TTC549 (cell line): ENCODE results near the gene EGFL6.

ENCODE experiments used
- FAIRE-seq: peaks from 2 replicates; lab custom pipeline; 2012; peaks lifted over from hg19 to GRCh38; lab: Jason Lieb, UNC

Gene EGFL6, protein sequence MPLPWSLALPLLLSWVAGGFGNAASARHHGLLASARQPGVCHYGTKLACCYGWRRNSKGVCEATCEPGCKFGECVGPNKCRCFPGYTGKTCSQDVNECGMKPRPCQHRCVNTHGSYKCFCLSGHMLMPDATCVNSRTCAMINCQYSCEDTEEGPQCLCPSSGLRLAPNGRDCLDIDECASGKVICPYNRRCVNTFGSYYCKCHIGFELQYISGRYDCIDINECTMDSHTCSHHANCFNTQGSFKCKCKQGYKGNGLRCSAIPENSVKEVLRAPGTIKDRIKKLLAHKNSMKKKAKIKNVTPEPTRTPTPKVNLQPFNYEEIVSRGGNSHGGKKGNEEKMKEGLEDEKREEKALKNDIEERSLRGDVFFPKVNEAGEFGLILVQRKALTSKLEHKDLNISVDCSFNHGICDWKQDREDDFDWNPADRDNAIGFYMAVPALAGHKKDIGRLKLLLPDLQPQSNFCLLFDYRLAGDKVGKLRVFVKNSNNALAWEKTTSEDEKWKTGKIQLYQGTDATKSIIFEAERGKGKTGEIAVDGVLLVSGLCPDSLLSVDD

GRCh38 chrX:13569479-13570260 is at the start of gene EGFL6:
EGFL6 (plus strand) TSS chrX:13569601; CDS start chrX:13569862, 261 bp downstream.
- FAIRE-seq, result no peak

DNA sequence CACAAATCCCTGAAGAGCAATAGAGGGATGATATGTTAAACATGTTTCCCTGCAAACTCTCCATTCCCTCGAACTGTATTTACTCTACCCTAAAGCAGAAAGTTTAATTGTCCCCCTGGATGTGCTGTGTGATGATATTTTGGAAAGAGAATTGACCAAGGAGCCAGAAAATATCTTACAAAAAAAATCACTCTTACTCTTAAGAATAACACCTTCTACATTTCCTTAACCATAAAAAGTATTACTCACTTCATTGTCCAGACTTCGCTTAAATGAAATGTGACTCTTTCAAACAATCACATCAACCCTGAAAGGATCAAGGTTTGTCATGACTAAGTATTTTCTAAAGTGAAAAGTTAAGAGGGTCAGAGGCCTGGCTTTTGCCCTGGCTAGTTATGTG is 49.0 kb upstream of the EGFL6 start:
- FAIRE-seq, result no peak

DNA sequence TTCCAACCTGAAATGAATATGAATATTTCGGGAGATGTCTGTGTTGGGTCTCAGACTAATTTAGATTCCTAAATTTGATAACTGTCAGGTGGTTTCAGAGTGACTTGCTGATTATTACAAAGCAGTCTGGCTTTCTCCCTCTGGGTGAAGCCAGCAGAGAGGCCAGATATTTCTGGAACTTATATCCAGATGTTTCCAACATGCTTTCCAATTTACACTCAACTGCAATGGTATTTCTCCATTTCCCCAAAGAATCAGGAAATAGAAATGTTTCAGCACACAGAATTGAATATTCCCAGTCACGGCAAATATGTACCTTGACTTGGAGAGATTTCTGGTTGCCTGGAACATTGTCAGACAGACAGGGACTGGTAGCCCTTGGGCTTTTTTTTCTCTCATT is 48.5 kb upstream of the EGFL6 start:
- no peak for FAIRE-seq

- no peak for FAIRE-seq
These were observed 46.6 kb upstream of the EGFL6 start for GRCh38 chrX:13522811-13523210.

DNA sequence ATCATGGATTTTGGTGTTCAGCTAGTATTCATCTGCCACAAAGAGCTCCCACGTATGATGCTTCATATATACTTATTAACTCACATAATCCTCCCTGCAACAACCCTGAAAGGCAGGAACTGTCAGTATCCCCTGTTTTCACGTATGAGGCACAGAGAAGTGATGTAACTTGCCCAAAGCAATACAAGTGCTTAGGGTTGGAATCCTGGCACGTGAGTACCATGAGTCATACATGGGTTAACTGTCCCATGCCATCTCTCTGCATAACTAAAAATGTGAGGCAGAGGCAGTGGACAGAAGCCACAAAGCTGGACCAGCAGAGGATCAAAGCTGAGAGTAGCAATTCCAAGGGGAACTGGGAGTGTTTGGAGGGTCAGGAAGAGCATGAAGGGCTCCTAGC is 35.7 kb upstream of the EGFL6 start:
- FAIRE-seq, result no peak

GRCh38 chrX:13535376-13536165 is 33.8 kb upstream of the EGFL6 start:
- FAIRE-seq, result no peak

GRCh38 chrX:13536551-13536950 is 32.9 kb upstream of the EGFL6 start:
- FAIRE-seq, result no peak

DNA sequence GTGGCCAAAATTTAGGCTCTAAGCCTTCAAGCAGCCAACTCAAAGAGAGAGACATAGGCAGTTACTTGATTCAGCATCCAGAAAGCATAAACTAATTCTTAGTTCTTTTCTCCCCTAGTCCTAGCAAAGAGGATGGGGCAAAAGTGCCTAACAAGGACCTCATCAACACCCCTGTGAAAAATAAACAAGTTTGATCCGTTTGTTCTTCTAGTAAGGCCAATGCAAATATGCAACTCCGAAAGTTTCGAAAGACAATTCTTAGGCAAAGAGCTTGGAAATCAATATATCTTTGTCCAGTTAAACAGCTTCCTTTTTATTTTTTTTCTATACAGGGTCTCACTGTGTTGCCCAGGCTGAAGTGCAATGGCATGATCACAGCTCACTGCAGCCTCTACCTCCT is 31.0 kb upstream of the EGFL6 start:
- FAIRE-seq, result no peak

DNA sequence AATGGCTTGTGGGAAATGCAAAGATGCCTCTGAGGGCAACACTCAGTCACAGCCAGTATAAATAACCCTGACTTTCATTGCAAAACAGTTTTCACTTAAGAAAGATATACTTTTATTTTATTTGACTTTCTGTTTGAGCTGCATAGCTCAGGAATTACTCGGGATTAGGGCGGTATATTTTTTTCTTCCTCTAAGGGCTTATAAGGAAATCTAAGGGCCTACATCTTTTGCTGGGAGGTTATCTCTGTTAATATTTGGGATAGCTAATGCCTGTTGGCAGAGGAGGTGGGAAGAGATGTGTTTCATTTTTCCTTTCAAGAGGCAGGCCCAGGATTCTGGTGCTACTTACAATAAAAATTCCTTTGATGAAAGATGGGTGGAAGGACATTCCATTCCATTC is 28.8 kb upstream of the EGFL6 start:
- no peak for FAIRE-seq

- no peak for FAIRE-seq
These were observed 23.7 kb upstream of the EGFL6 start for GRCh38 chrX:13545726-13546125.

- FAIRE-seq, result no peak
These were observed 21.7 kb upstream of the EGFL6 start for GRCh38 chrX:13547671-13548070.

DNA sequence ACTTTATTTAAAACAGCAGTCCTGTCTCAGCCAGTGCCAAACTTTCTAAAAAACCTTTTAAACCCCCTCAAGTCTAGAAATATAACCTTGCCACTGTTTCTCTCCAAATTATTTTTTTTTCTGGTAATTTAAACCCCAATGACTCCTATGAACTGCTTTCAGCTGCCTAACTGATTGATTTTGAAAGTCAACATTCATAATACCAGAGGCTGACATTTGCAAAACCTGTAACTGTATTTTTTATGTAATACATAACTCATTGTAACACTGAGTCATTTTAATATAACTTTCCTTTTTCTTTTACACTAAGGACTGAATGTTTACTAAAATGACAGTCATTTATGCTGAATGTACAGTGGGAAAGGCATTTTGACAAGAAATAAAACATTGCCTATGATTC is 19.1 kb upstream of the EGFL6 start:
- no peak for FAIRE-seq

GRCh38 chrX:13551610-13552009 is 17.8 kb upstream of the EGFL6 start:
- FAIRE-seq, result no peak

DNA sequence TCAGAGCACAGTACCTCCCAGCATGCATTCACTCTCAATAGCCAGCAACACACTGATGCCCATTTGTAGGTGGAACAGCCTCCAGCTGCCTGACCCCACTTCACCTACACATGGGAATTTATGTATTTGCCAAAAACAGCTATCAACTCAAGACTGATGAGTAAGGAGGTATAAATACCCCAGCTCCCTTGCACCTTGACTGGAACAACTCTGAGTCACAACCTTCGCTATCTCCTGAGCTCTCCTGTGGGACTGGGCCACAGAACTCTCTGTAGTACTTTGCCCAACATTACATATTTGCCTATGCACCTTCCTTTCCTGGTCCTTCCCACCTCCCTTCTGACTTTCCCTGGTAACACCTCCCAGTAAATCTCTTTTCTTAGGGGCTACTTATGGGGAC is 16.5 kb upstream of the EGFL6 start:
- no peak for FAIRE-seq

DNA sequence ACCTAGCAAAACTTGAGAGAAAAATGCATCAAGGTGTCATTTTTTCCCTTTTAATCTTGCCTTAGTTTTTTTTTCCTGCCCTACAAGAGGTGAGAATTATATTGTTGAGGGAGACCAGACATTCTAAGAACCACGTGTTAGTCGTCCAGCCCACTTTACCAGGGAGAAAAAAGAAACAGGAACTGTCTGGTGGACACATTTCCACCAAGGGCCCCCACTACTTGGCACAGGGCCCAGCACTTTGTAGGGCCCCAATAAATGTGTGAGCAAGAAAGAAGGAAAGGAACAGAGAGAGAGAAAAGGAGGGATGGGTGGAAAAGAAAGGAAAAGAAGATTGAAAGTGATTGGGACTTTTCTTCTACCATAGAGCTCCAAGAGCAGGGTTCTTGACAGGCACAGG is 3.9 kb upstream of the EGFL6 start:
- no peak for FAIRE-seq

DNA sequence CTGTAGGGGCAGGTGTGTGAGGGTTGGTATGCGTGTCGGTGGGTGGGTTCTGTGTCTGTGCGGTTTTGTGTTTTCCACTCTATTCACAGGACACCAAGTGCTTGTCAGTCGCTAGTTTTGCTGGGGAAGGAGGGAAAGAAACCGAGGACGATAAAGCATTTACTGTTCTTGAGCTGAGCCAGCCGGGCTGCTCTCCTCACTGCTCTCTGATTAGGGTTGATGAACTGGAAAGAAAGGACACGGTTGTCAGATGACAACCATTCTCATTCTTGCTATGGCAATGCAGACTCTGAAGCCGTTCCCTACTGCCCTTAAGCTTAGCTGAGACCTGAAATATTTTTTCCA is 832 bp downstream of the EGFL6 start:
- FAIRE-seq, result no peak

DNA sequence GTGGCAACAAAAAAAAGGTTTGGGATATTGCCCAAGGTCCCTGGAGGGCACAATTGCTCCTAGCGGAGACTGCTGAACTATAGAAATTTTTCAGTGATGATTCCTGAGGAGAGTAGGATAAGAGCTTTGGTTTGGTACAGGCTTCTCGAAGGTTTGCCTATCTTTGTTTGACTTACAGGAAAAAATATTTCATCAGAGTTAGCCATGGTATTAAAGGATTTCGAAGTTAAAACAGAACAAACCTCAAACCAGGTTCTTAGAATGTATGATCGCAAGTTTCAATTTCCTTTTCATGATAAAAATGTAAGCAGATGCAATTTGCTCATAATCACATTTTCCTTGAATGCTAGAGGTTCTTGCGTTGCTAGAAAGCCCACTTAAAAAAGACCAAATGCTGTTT is 1.7 kb downstream of the EGFL6 start:
- no peak for FAIRE-seq

- no peak for FAIRE-seq
These were observed 5.2 kb downstream of the EGFL6 start for GRCh38 chrX:13574600-13574999.

- FAIRE-seq, result no peak
These were observed 10.3 kb downstream of the EGFL6 start for GRCh38 chrX:13579661-13580060.

DNA sequence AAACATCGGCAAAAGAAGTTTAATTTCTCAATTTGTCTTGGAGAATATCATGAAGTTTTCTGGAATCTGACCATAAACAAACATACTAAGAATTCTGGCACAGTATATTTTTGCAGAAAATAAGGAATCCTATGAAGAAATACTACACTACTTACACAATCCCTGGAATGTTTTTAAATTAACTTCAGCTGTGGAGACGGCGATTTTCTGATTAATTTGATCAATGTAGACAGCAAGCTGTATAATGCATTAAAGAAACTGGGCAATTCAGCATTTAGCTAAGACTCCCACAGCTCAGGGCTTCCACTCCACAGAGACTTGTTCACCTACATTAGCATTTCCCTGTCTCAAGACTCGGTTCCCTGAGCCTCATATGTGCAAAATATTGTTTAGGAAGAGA is 12.2 kb downstream of the EGFL6 start:
- FAIRE-seq, result no peak

GRCh38 chrX:13587786-13588477 is 18.5 kb downstream of the EGFL6 start:
- no peak for FAIRE-seq

DNA sequence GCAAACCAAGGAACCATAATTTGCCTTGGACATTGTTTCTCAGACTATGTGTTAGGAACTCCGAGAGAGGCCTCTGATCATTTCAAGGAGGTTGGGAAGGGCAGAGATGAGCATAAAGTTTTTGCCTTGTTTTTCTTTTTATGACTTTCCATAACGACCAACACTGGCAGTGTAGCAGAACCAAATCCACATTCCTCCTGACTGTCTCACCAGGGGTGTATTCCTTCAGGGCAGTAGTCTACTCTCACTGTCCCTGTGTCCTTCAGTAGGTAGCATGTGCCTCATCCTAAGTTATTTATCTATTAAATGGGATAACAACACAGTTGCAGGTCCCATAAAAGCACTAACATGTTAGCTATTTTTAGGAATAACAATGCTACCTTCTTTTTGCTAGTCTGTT is 20.8 kb downstream of the EGFL6 start:
- FAIRE-seq, result no peak
